Measurements from ENCODE around the gene POC5.

GRCh38 chr5:75681125-75681830, 36.0 kb downstream of the POC5 start:
- TF ChIP-seq POLR2AphosphoS5 (IDR thresholded peaks at IDR 0.05; ENCODE audit: low read depth, low read length) (no peak), SIN3A (IDR thresholded peaks at IDR 0.05; ENCODE audit: low read depth) (no peak), CTCF (IDR thresholded peaks at IDR 0.05 in 2 of 3, conservative IDR thresholded peaks at IDR 0.05 in 1 of 3; ENCODE audit: borderline replicate concordance in 1 of 3, insufficient read depth in 1 of 3, low read depth in 2 of 3, low read length in 2 of 3) (peak; percentile 36 to 64 (median 46); a peak in 5 of 6 replicates), ZFX (IDR thresholded peaks at IDR 0.05) (no peak), CEBPB (IDR thresholded peaks at IDR 0.05; ENCODE audit: low read depth) (no peak), POLR2A (IDR thresholded peaks at IDR 0.05; ENCODE audit: borderline replicate concordance, extremely low read depth, insufficient read depth, insufficient read length) (no peak), RAD21 (IDR thresholded peaks at IDR 0.05; ENCODE audit: low read depth) (peak; percentile 62), EZH2 (IDR thresholded peaks at IDR 0.05) (no peak), YY1 (IDR thresholded peaks at IDR 0.05; ENCODE audit: extremely low read depth, insufficient replicate concordance, low read depth, low read length) (no peak), TCF7L2 (IDR thresholded peaks at IDR 0.05; ENCODE audit: borderline replicate concordance, extremely low read depth, insufficient read depth, insufficient read length) (no peak), MAX (IDR thresholded peaks at IDR 0.05) (no peak), SP1 (IDR thresholded peaks at IDR 0.05; ENCODE audit: low read depth) (no peak)
- TF ChIP-seq, protein P1, sequence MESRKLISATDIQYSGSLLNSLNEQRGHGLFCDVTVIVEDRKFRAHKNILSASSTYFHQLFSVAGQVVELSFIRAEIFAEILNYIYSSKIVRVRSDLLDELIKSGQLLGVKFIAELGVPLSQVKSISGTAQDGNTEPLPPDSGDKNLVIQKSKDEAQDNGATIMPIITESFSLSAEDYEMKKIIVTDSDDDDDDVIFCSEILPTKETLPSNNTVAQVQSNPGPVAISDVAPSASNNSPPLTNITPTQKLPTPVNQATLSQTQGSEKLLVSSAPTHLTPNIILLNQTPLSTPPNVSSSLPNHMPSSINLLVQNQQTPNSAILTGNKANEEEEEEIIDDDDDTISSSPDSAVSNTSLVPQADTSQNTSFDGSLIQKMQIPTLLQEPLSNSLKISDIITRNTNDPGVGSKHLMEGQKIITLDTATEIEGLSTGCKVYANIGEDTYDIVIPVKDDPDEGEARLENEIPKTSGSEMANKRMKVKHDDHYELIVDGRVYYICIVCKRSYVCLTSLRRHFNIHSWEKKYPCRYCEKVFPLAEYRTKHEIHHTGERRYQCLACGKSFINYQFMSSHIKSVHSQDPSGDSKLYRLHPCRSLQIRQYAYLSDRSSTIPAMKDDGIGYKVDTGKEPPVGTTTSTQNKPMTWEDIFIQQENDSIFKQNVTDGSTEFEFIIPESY (IDR thresholded peaks at IDR 0.05; ENCODE audit: extremely low read depth, insufficient replicate concordance, low read length): no peak
